WTC11 (cell line): ENCODE data around the gene PTPRC. TPM values are rescaled to one million over a fixed set of nuclear protein-coding genes. Genes with fewer than 3 reads are reported as not detected.

Experiments used
- ATAC-seq: fragments of 200-7000 bp; cut with Tn5 transposase; 2 replicates; pipeline ENCODE4 v1.10.0; 2021; ENCODE audit warnings: mild to moderate bottlenecking, moderate library complexity
- CTCF ChIA-PET: fragments of 300-600 bp; sonication (Branson Sonifier 250); formaldehyde crosslinking; loops from one replicate; lab custom pipeline; 2021; ENCODE audit warnings: antibody characterized with exemption; lab: Charles Lee
- POLR2A ChIA-PET: fragments of 350-600 bp; sonication (Branson Sonifier 250); formaldehyde crosslinking; loops from one replicate; lab custom pipeline; 2021; ENCODE audit warnings: antibody characterized with exemption; lab: Charles Lee
- DNase-seq: peaks from one replicate; pipeline ENCODE4 v3.0.0; 2021; ENCODE audit warnings: low spot score
- H3K27ac Mint-ChIP-seq: 2 replicates; pipeline ENCODE4 v1.8.0; 2021; ENCODE audit warnings: mixed read lengths
- H3K27me3 Mint-ChIP-seq: 2 replicates; pipeline ENCODE4 v1.8.0; 2021; ENCODE audit warnings: low read depth, mild to moderate bottlenecking, moderate library complexity, mixed read lengths
- H3K36me3 Mint-ChIP-seq: 2 replicates; pipeline ENCODE4 v1.8.0; 2021; ENCODE audit warnings: mixed read lengths
- H3K4me1 Mint-ChIP-seq: 2 replicates; pipeline ENCODE4 v1.8.0; 2022; ENCODE audit warnings: mixed read lengths
- H3K4me3 Mint-ChIP-seq: 2 replicates; pipeline ENCODE4 v1.8.0; 2021; ENCODE audit warnings: mild to moderate bottlenecking, moderate library complexity, mixed read lengths
- H3K9me3 Mint-ChIP-seq: 2 replicates; pipeline ENCODE4 v1.8.0; 2021; ENCODE audit warnings: mixed read lengths
- CREB1 ChIP-seq: sonication (generic); formaldehyde crosslinking; IDR thresholded peaks from 2 replicates; pipeline ENCODE4 v1.8.0; 2023; ENCODE audit warnings: mild to moderate bottlenecking, missing genetic modification reagents
- CREM ChIP-seq: sonication (generic); formaldehyde crosslinking; IDR thresholded peaks from 2 replicates; pipeline ENCODE4 v1.8.1; 2022; ENCODE audit warnings: mild to moderate bottlenecking, missing genetic modification reagents, moderate library complexity
- EMX1 ChIP-seq: fragments of 250-450 bp; sonication (Bioruptor Pico); IDR thresholded peaks from 2 replicates; pipeline ENCODE4 v1.8.0; 2021; ENCODE audit warnings: mild to moderate bottlenecking
- GABPB1 ChIP-seq: sonication (generic); formaldehyde crosslinking; IDR thresholded peaks from 2 replicates; pipeline ENCODE4 v1.8.1; 2023; ENCODE audit warnings: mild to moderate bottlenecking, missing genetic modification reagents
- IRF2 ChIP-seq: sonication (generic); formaldehyde crosslinking; IDR thresholded peaks from 2 replicates; pipeline ENCODE4 v1.8.0; 2022; ENCODE audit warnings: low read depth, missing genetic modification reagents, borderline replicate concordance
- JUN ChIP-seq: sonication (generic); formaldehyde crosslinking; IDR thresholded peaks from 2 replicates; pipeline ENCODE4 v1.8.0; 2023; ENCODE audit warnings: mild to moderate bottlenecking, missing genetic modification reagents
- MXD4 ChIP-seq: fragments of 250-450 bp; sonication (Bioruptor Pico); IDR thresholded peaks from 2 replicates; pipeline ENCODE4 v1.8.0; 2021; ENCODE audit warnings: mild to moderate bottlenecking, moderate library complexity, borderline replicate concordance
- OVOL2 ChIP-seq: fragments of 250-450 bp; sonication (Bioruptor Pico); IDR thresholded peaks from 2 replicates; pipeline ENCODE4 v1.9.0; 2021; ENCODE audit warnings: mild to moderate bottlenecking, borderline replicate concordance
- PRRX2 ChIP-seq: fragments of 250-450 bp; sonication (Bioruptor Pico); IDR thresholded peaks from 2 replicates; pipeline ENCODE4 v1.8.0; 2021; ENCODE audit warnings: mild to moderate bottlenecking
- RORB ChIP-seq: fragments of 250-450 bp; sonication (Bioruptor Pico); IDR thresholded peaks from 2 replicates; pipeline ENCODE4 v1.9.0; 2021; ENCODE audit warnings: mild to moderate bottlenecking
- TEAD1 ChIP-seq: sonication (generic); formaldehyde crosslinking; IDR thresholded peaks from 2 replicates; pipeline ENCODE4 v1.8.0; 2022; ENCODE audit warnings: mild to moderate bottlenecking, missing genetic modification reagents
- TP53 ChIP-seq: sonication (generic); formaldehyde crosslinking; IDR thresholded peaks from 2 replicates; pipeline ENCODE4 v1.8.1; 2023; ENCODE audit warnings: mild to moderate bottlenecking, missing genetic modification reagents
- ZBTB21 ChIP-seq: sonication (generic); formaldehyde crosslinking; IDR thresholded peaks from 2 replicates; pipeline ENCODE4 v1.8.1; 2023; ENCODE audit warnings: mild to moderate bottlenecking, missing genetic modification reagents, borderline replicate concordance
- ZNF121 ChIP-seq: sonication (generic); formaldehyde crosslinking; IDR thresholded peaks from 2 replicates; pipeline ENCODE4 v1.8.0; 2023; ENCODE audit warnings: missing genetic modification reagents
- ZNF138 ChIP-seq: sonication (generic); formaldehyde crosslinking; conservative IDR thresholded peaks from 2 replicates; pipeline ENCODE4 v1.8.1; 2022; ENCODE audit warnings: mild to moderate bottlenecking, moderate library complexity, missing genetic modification reagents
- total RNA-seq: library from RNA; stranded (reverse); gene quantifications from 3 replicates; pipeline ENCODE4 v1.2.3, GENCODE V29; 2021
- TF ChIP-seq, protein P1 (sequence below): sonication (generic); formaldehyde crosslinking; IDR thresholded peaks from 2 replicates; pipeline ENCODE4 v1.8.1; 2023; ENCODE audit warnings: mild to moderate bottlenecking, moderate library complexity, missing genetic modification reagents
- TF ChIP-seq, protein P2 (sequence below): sonication (generic); formaldehyde crosslinking; IDR thresholded peaks from 2 replicates; pipeline ENCODE4 v1.8.1; 2022; ENCODE audit warnings: low read depth, missing genetic modification reagents, borderline replicate concordance
- TF ChIP-seq, protein P3 (sequence below): sonication (generic); formaldehyde crosslinking; conservative IDR thresholded peaks from 2 replicates; pipeline ENCODE4 v1.8.1; 2022; ENCODE audit warnings: mild to moderate bottlenecking, missing genetic modification reagents
- TF ChIP-seq, protein P4 (sequence below): sonication (generic); formaldehyde crosslinking; IDR thresholded peaks from 2 replicates; pipeline ENCODE4 v1.8.1; 2023; ENCODE audit warnings: mild to moderate bottlenecking, missing genetic modification reagents
- TF ChIP-seq, protein P5 (sequence below): fragments of 250-450 bp; sonication (Bioruptor Pico); IDR thresholded peaks from 2 replicates; pipeline ENCODE4 v2.1.2; 2022; ENCODE audit warnings: mild to moderate bottlenecking, moderate library complexity
- TF ChIP-seq, protein P6 (sequence below): sonication (generic); formaldehyde crosslinking; IDR thresholded peaks from 2 replicates; pipeline ENCODE4 v1.8.1; 2022; ENCODE audit warnings: low read depth, mild to moderate bottlenecking, moderate library complexity, missing genetic modification reagents, borderline replicate concordance
- TF ChIP-seq, protein P7 (sequence below): fragments of 250-450 bp; sonication (Bioruptor Pico); IDR thresholded peaks from 2 replicates; pipeline ENCODE4 v1.9.0; 2021; ENCODE audit warnings: mild to moderate bottlenecking
- TF ChIP-seq, protein P8 (sequence below): sonication (generic); formaldehyde crosslinking; IDR thresholded peaks from 2 replicates; pipeline ENCODE4 v1.8.1; 2023; ENCODE audit warnings: mild to moderate bottlenecking, missing genetic modification reagents

The PTPRC gene
- total RNA-seq, 1 experiment from 2014 or later: 1.4 TPM

DNA sequence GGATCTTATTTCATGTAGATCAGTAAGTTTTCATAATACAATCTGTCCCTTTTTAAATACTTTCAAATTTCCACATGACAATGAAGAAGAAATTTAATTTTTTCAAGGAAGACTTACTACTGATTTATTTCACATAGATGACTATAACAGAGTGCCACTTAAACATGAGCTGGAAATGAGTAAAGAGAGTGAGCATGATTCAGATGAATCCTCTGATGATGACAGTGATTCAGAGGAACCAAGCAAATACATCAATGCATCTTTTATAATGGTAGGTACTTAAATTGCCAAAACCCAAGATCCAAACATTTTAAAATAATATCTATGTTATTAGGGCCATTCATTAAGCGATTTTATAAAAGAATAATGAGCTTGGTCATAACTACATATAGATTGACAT is 110.4 kb downstream of the PTPRC start (continued):
- TF ChIP-seq, protein P1, sequence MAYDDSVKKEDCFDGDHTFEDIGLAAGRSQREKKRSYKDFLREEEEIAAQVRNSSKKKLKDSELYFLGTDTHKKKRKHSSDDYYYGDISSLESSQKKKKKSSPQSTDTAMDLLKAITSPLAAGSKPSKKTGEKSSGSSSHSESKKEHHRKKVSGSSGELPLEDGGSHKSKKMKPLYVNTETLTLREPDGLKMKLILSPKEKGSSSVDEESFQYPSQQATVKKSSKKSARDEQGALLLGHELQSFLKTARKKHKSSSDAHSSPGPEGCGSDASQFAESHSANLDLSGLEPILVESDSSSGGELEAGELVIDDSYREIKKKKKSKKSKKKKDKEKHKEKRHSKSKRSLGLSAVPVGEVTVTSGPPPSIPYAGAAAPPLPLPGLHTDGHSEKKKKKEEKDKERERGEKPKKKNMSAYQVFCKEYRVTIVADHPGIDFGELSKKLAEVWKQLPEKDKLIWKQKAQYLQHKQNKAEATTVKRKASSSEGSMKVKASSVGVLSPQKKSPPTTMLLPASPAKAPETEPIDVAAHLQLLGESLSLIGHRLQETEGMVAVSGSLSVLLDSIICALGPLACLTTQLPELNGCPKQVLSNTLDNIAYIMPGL (CRISPR knock-in tag): no peak
- TF ChIP-seq JUN (CRISPR knock-in tag) (no peak), TEAD1 (CRISPR knock-in tag) (no peak)
- TF ChIP-seq, protein P2, sequence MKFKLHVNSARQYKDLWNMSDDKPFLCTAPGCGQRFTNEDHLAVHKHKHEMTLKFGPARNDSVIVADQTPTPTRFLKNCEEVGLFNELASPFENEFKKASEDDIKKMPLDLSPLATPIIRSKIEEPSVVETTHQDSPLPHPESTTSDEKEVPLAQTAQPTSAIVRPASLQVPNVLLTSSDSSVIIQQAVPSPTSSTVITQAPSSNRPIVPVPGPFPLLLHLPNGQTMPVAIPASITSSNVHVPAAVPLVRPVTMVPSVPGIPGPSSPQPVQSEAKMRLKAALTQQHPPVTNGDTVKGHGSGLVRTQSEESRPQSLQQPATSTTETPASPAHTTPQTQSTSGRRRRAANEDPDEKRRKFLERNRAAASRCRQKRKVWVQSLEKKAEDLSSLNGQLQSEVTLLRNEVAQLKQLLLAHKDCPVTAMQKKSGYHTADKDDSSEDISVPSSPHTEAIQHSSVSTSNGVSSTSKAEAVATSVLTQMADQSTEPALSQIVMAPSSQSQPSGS (CRISPR knock-in tag): no peak
- TF ChIP-seq, all 79 proteins: peak for 0

DNA sequence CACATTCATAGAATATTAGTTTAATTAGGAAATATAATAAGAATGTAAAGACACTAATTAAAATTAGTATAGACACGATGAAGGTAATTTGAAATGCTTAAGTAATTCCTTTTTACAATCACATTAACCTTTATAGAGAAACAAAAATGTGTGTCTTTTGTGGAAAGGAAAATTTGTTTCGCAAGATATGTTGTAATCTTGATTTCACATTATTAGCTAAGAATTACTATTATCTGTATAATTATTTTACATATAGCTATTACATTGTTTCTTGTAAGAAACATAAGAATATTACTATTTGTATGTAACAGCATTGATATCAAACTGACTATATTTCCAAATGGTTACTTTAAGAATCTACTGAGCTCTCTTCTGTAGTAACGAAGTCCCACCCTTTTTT is 111.2 kb downstream of the PTPRC start:
- Mint-ChIP-seq H3K36me3 (no peaks in the 10 kb centered on the region), H3K4me3 (no peak overlapping the region), H3K27me3 (no peaks in the 10 kb centered on the region), H3K27ac (no peak overlapping the region), H3K4me1 (peaks cover 4% of the 10 kb centered on the region; the same call in 1 of the 2 replicates), H3K9me3 (no peaks in the 10 kb centered on the region)
- ATAC-seq (no peak), DNase-seq (no peak)
- POLR2A ChIA-PET: no interaction called here
- CTCF ChIA-PET: interaction anchor here (1.0 kb wide), 1 partner anchor 672 kb away, joined by 3 read pairs; no protein-coding TSS in a partner anchor
- TF ChIP-seq GABPB1 (CRISPR knock-in tag): no peak
- TF ChIP-seq CREM (CRISPR knock-in tag): no peak
- TF ChIP-seq EMX1 (CRISPR knock-in tag): no peak
- no peak for TF ChIP-seq RORB (CRISPR knock-in tag)
- TF ChIP-seq OVOL2 (CRISPR knock-in tag): no peak
- no peak for TF ChIP-seq ZBTB21
- TF ChIP-seq, protein P3, sequence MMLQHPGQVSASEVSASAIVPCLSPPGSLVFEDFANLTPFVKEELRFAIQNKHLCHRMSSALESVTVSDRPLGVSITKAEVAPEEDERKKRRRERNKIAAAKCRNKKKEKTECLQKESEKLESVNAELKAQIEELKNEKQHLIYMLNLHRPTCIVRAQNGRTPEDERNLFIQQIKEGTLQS (CRISPR knock-in tag): no peak
- no peak for TF ChIP-seq CREB1 (CRISPR knock-in tag)
- TF ChIP-seq, protein P4, sequence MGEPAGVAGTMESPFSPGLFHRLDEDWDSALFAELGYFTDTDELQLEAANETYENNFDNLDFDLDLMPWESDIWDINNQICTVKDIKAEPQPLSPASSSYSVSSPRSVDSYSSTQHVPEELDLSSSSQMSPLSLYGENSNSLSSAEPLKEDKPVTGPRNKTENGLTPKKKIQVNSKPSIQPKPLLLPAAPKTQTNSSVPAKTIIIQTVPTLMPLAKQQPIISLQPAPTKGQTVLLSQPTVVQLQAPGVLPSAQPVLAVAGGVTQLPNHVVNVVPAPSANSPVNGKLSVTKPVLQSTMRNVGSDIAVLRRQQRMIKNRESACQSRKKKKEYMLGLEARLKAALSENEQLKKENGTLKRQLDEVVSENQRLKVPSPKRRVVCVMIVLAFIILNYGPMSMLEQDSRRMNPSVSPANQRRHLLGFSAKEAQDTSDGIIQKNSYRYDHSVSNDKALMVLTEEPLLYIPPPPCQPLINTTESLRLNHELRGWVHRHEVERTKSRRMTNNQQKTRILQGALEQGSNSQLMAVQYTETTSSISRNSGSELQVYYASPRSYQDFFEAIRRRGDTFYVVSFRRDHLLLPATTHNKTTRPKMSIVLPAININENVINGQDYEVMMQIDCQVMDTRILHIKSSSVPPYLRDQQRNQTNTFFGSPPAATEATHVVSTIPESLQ (CRISPR knock-in tag): no peak
- no peak for TF ChIP-seq JUN (CRISPR knock-in tag)
- TF ChIP-seq ZNF138 (CRISPR knock-in tag): no peak
- TF ChIP-seq, protein P5, sequence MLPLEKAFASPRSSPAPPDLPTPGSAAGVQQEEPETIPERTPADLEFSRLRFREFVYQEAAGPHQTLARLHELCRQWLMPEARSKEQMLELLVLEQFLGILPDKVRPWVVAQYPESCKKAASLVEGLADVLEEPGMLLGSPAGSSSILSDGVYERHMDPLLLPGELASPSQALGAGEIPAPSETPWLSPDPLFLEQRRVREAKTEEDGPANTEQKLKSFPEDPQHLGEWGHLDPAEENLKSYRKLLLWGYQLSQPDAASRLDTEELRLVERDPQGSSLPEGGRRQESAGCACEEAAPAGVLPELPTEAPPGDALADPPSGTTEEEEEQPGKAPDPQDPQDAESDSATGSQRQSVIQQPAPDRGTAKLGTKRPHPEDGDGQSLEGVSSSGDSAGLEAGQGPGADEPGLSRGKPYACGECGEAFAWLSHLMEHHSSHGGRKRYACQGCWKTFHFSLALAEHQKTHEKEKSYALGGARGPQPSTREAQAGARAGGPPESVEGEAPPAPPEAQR (CRISPR knock-in tag): no peak
- no peak for TF ChIP-seq PRRX2 (CRISPR knock-in tag)

DNA sequence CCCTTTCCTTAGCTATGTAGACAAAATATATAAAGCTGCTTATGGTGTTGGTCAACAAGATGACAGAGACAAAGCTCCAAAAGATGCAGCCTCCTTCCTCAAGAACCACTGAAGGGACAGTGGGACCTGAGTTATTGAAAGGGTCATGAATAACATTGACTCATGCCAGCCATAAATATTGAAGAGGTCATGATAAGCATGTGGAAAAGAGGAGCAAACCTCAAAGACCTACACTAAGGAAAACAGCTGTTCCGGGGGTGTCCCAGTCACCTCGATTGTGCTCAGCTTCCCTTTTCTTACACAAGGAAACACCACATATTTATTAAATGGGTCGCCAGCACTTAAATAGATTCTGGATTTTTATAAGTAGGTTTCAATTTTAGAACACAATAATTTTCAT is 112.9 kb downstream of the PTPRC start:
- POLR2A ChIA-PET: no interaction called here
- CTCF ChIA-PET: no interaction called here
- Mint-ChIP-seq H3K27ac (no peak overlapping the region), H3K36me3 (no peaks in the 10 kb centered on the region), H3K4me1 (peaks cover 4% of the 10 kb centered on the region; the same call in 1 of the 2 replicates), H3K4me3 (no peak overlapping the region), H3K9me3 (no peaks in the 10 kb centered on the region), H3K27me3 (no peaks in the 10 kb centered on the region)
- ATAC-seq: no peak
- no peak for DNase-seq
- TF ChIP-seq ZNF121 (no peak), PRRX2 (CRISPR knock-in tag) (no peak), MXD4 (CRISPR knock-in tag) (no peak), TP53 (CRISPR knock-in tag) (no peak), OVOL2 (CRISPR knock-in tag) (no peak), IRF2 (no peak), JUN (CRISPR knock-in tag) (no peak), TEAD1 (CRISPR knock-in tag) (no peak)
- TF ChIP-seq, protein P6, sequence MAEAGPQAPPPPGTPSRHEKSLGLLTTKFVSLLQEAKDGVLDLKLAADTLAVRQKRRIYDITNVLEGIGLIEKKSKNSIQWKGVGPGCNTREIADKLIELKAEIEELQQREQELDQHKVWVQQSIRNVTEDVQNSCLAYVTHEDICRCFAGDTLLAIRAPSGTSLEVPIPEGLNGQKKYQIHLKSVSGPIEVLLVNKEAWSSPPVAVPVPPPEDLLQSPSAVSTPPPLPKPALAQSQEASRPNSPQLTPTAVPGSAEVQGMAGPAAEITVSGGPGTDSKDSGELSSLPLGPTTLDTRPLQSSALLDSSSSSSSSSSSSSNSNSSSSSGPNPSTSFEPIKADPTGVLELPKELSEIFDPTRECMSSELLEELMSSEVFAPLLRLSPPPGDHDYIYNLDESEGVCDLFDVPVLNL (CRISPR knock-in tag): no peak
- TF ChIP-seq, protein P7, sequence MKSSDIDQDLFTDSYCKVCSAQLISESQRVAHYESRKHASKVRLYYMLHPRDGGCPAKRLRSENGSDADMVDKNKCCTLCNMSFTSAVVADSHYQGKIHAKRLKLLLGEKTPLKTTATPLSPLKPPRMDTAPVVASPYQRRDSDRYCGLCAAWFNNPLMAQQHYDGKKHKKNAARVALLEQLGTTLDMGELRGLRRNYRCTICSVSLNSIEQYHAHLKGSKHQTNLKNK: no peak
- TF ChIP-seq, protein P8, sequence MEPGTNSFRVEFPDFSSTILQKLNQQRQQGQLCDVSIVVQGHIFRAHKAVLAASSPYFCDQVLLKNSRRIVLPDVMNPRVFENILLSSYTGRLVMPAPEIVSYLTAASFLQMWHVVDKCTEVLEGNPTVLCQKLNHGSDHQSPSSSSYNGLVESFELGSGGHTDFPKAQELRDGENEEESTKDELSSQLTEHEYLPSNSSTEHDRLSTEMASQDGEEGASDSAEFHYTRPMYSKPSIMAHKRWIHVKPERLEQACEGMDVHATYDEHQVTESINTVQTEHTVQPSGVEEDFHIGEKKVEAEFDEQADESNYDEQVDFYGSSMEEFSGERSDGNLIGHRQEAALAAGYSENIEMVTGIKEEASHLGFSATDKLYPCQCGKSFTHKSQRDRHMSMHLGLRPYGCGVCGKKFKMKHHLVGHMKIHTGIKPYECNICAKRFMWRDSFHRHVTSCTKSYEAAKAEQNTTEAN (CRISPR knock-in tag): no peak
